HEK293 (cell line): ENCODE measurements around the gene DCLK1.

Experiments used
- CTCF ChIA-PET: fragments of 350-600 bp; formaldehyde crosslinking; extraction: SDS; loops from one replicate; lab custom pipeline; 2021; ENCODE audit warnings: antibody characterized with exemption; lab: Yijun Ruan, JAX
- POLR2A ChIA-PET: fragments of 300-600 bp; formaldehyde crosslinking; extraction: SDS; loops from one replicate; lab custom pipeline; 2020; ENCODE audit warnings: antibody characterized with exemption, inconsistent platforms; lab: Yijun Ruan, JAX
- H3K27ac ChIP-seq: fragments of 200-500 bp; sonication (Bioruptor generic); 2 replicates; pipeline ENCODE4 v1.5.1; 2014; ENCODE audit warnings: low read depth, low read length, control low read depth, inconsistent platforms; ENCODE audit errors: extremely low read depth
- H3K36me3 ChIP-seq, 2 experiments: fragments of 200-500 bp in 1 of 2; sonication (Bioruptor generic) in 1 of 2; 1 replicate in 1 of 2; 2 replicates in 1 of 2; pipeline ENCODE4 v1.5.1; 2014 to 2017; ENCODE audit warnings: inconsistent platforms in 2 of 2, low read length in 2 of 2; ENCODE audit not compliant: control insufficient read depth in 2 of 2, insufficient read depth in 1 of 2
- H3K4me1 ChIP-seq: fragments of 200-500 bp; sonication (Bioruptor generic); 2 replicates; pipeline ENCODE4 v1.5.1; 2014; ENCODE audit warnings: mild to moderate bottlenecking, low read length, inconsistent platforms; ENCODE audit not compliant: control insufficient read depth, insufficient read depth
- H3K4me3 ChIP-seq: 2 replicates; pipeline ENCODE4 v1.5.1; 2011; ENCODE audit warnings: low read depth, mild to moderate bottlenecking, control low read depth, low read length, moderate library complexity
- H3K9me3 ChIP-seq: fragments of 200-500 bp; sonication (Bioruptor generic); 2 replicates; pipeline ENCODE4 v1.5.1; 2014; ENCODE audit warnings: low read depth, low read length, inconsistent platforms; ENCODE audit not compliant: control insufficient read depth, insufficient read depth
- BCL11A ChIP-seq: fragments of 450-650 bp; formaldehyde crosslinking; IDR thresholded peaks from 2 replicates; pipeline ENCODE4 v1.5.1; 2016; ENCODE audit warnings: low read depth, missing biosample characterization, missing genetic modification characterization
- OVOL3 ChIP-seq: fragments of 450-650 bp; formaldehyde crosslinking; IDR thresholded peaks from 2 replicates; pipeline ENCODE4 v1.5.1; 2016; ENCODE audit warnings: missing biosample characterization, missing genetic modification characterization
- YY2 ChIP-seq: fragments of 450-650 bp; formaldehyde crosslinking; IDR thresholded peaks from 2 replicates; pipeline ENCODE4 v1.5.1; 2016; ENCODE audit warnings: missing biosample characterization, missing genetic modification characterization
- ZIC2 ChIP-seq: fragments of 450-650 bp; formaldehyde crosslinking; IDR thresholded peaks from 2 replicates; pipeline ENCODE4 v1.5.1; 2016; ENCODE audit warnings: missing biosample characterization, missing genetic modification characterization
- ZNF140 ChIP-seq: fragments of 450-650 bp; formaldehyde crosslinking; IDR thresholded peaks from 2 replicates; pipeline ENCODE4 v1.5.1; 2016; ENCODE audit warnings: missing biosample characterization, missing genetic modification characterization
- ZNF2 ChIP-seq: fragments of 450-650 bp; formaldehyde crosslinking; IDR thresholded peaks from 2 replicates; pipeline ENCODE4 v1.5.1; 2016; ENCODE audit warnings: missing biosample characterization, missing genetic modification characterization
- ZNF311 ChIP-seq: fragments of 450-650 bp; formaldehyde crosslinking; IDR thresholded peaks from 2 replicates; pipeline ENCODE4 v1.5.1; 2017; ENCODE audit warnings: missing biosample characterization, missing genetic modification characterization, borderline replicate concordance
- ZNF391 ChIP-seq: fragments of 450-650 bp; formaldehyde crosslinking; IDR thresholded peaks from 2 replicates; pipeline ENCODE4 v1.5.1; 2016; ENCODE audit warnings: low read depth, missing biosample characterization, missing genetic modification characterization, borderline replicate concordance
- ZNF473 ChIP-seq: fragments of 450-650 bp; formaldehyde crosslinking; IDR thresholded peaks from 2 replicates; pipeline ENCODE4 v1.5.1; 2017; ENCODE audit warnings: missing biosample characterization, missing genetic modification characterization
- ZNF561 ChIP-seq: fragments of 450-650 bp; IDR thresholded peaks from 2 replicates; pipeline ENCODE4 v1.5.1; 2018; ENCODE audit warnings: missing biosample characterization, missing genetic modification characterization, borderline replicate concordance
- ZNF610 ChIP-seq: fragments of 450-650 bp; formaldehyde crosslinking; IDR thresholded peaks from 2 replicates; pipeline ENCODE4 v1.5.1; 2016; ENCODE audit warnings: missing biosample characterization, missing genetic modification characterization, borderline replicate concordance
- ZNF623 ChIP-seq: fragments of 450-650 bp; formaldehyde crosslinking; IDR thresholded peaks from 2 replicates; pipeline ENCODE4 v1.5.1; 2016; ENCODE audit warnings: missing biosample characterization, missing genetic modification characterization
- ZNF624 ChIP-seq: fragments of 450-650 bp; formaldehyde crosslinking; IDR thresholded peaks from 2 replicates; pipeline ENCODE4 v1.5.1; 2017; ENCODE audit warnings: missing biosample characterization, missing genetic modification characterization
- ZNF707 ChIP-seq: fragments of 450-650 bp; formaldehyde crosslinking; IDR thresholded peaks from 2 replicates; pipeline ENCODE4 v1.5.1; 2016; ENCODE audit warnings: missing biosample characterization, missing genetic modification characterization
- TF ChIP-seq, protein P1 (sequence below): fragments of 450-650 bp; formaldehyde crosslinking; IDR thresholded peaks from 2 replicates; pipeline ENCODE4 v1.5.1; 2017; ENCODE audit warnings: missing biosample characterization, missing genetic modification characterization
- TF ChIP-seq, protein P2 (sequence below): fragments of 450-650 bp; formaldehyde crosslinking; IDR thresholded peaks from 2 replicates; pipeline ENCODE4 v1.5.0; 2017; ENCODE audit warnings: missing biosample characterization, missing genetic modification characterization, borderline replicate concordance
- TF ChIP-seq, protein P3 (sequence below): fragments of 450-650 bp; formaldehyde crosslinking; IDR thresholded peaks from 2 replicates; pipeline ENCODE4 v1.5.1; 2016; ENCODE audit warnings: missing biosample characterization, missing genetic modification characterization, borderline replicate concordance
- TF ChIP-seq, protein P4 (sequence below): fragments of 450-650 bp; formaldehyde crosslinking; IDR thresholded peaks from 2 replicates; pipeline ENCODE4 v1.5.1; 2017; ENCODE audit warnings: missing biosample characterization, missing genetic modification characterization
- TF ChIP-seq, protein P5 (sequence below): fragments of 450-650 bp; formaldehyde crosslinking; IDR thresholded peaks from 2 replicates; pipeline ENCODE4 v1.5.1; 2016; ENCODE audit warnings: missing biosample characterization, missing genetic modification characterization

The DCLK1 gene

DNA sequence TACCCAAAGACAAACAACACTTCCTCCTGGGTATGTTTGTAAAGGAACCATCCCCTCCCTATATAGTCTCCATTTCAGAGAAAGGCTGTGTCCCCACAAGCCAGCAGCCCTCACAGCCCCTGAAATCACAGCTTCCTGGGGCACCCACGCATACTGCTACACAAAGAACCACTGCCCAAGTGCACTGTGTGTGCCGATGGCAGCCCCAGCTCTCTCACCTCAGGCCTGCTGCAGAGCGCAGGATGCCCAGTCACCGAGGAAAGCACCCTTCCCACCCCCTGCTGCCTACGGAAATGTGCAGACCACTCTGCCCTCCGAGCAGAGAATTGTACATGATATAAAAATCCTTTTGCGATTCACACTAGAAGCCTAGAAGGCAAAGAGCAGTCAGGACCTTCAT, 43.7 kb upstream of the DCLK1 start:
- Histone ChIP-seq H3K4me3 (no peak overlapping the region), H3K9me3 (no peaks in the 10 kb centered on the region), H3K27ac (no peak overlapping the region), H3K4me1 (no peaks in the 10 kb centered on the region)
- POLR2A ChIA-PET = no interaction called here
- CTCF ChIA-PET = interaction anchor here (0.7 kb wide), 1 partner anchor 14 kb away, joined by 3 read pairs; no protein-coding TSS in a partner anchor
- TF ChIP-seq OVOL3 (tag by site-specific recombination) (no peak), ZNF623 (tag by site-specific recombination) (no peak), ZNF610 (tag by site-specific recombination) (no peak), ZNF707 (tag by site-specific recombination) (no peak), ZNF311 (tag by site-specific recombination) (no peak), ZIC2 (tag by site-specific recombination) (no peak), BCL11A (tag by site-specific recombination) (no peak), ZNF473 (no peak), ZNF391 (tag by site-specific recombination) (no peak), ZNF624 (tag by site-specific recombination) (no peak), ZNF2 (no peak), ZNF140 (tag by site-specific recombination) (no peak), ZNF561 (no peak), YY2 (tag by site-specific recombination) (no peak)
- TF ChIP-seq, protein P1, sequence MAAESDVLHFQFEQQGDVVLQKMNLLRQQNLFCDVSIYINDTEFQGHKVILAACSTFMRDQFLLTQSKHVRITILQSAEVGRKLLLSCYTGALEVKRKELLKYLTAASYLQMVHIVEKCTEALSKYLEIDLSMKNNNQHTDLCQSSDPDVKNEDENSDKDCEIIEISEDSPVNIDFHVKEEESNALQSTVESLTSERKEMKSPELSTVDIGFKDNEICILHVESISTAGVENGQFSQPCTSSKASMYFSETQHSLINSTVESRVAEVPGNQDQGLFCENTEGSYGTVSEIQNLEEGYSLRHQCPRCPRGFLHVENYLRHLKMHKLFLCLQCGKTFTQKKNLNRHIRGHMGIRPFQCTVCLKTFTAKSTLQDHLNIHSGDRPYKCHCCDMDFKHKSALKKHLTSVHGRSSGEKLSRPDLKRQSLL = no peak
- TF ChIP-seq, protein P2, sequence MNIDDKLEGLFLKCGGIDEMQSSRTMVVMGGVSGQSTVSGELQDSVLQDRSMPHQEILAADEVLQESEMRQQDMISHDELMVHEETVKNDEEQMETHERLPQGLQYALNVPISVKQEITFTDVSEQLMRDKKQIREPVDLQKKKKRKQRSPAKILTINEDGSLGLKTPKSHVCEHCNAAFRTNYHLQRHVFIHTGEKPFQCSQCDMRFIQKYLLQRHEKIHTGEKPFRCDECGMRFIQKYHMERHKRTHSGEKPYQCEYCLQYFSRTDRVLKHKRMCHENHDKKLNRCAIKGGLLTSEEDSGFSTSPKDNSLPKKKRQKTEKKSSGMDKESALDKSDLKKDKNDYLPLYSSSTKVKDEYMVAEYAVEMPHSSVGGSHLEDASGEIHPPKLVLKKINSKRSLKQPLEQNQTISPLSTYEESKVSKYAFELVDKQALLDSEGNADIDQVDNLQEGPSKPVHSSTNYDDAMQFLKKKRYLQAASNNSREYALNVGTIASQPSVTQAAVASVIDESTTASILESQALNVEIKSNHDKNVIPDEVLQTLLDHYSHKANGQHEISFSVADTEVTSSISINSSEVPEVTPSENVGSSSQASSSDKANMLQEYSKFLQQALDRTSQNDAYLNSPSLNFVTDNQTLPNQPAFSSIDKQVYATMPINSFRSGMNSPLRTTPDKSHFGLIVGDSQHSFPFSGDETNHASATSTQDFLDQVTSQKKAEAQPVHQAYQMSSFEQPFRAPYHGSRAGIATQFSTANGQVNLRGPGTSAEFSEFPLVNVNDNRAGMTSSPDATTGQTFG (tag by site-specific recombination) = no peak
- TF ChIP-seq, protein P3, sequence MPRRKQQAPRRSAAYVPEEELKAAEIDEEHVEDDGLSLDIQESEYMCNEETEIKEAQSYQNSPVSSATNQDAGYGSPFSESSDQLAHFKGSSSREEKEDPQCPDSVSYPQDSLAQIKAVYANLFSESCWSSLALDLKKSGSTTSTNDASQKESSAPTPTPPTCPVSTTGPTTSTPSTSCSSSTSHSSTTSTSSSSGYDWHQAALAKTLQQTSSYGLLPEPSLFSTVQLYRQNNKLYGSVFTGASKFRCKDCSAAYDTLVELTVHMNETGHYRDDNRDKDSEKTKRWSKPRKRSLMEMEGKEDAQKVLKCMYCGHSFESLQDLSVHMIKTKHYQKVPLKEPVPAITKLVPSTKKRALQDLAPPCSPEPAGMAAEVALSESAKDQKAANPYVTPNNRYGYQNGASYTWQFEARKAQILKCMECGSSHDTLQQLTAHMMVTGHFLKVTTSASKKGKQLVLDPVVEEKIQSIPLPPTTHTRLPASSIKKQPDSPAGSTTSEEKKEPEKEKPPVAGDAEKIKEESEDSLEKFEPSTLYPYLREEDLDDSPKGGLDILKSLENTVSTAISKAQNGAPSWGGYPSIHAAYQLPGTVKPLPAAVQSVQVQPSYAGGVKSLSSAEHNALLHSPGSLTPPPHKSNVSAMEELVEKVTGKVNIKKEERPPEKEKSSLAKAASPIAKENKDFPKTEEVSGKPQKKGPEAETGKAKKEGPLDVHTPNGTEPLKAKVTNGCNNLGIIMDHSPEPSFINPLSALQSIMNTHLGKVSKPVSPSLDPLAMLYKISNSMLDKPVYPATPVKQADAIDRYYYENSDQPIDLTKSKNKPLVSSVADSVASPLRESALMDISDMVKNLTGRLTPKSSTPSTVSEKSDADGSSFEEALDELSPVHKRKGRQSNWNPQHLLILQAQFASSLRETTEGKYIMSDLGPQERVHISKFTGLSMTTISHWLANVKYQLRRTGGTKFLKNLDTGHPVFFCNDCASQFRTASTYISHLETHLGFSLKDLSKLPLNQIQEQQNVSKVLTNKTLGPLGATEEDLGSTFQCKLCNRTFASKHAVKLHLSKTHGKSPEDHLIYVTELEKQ (tag by site-specific recombination) = no peak
- TF ChIP-seq, protein P4, sequence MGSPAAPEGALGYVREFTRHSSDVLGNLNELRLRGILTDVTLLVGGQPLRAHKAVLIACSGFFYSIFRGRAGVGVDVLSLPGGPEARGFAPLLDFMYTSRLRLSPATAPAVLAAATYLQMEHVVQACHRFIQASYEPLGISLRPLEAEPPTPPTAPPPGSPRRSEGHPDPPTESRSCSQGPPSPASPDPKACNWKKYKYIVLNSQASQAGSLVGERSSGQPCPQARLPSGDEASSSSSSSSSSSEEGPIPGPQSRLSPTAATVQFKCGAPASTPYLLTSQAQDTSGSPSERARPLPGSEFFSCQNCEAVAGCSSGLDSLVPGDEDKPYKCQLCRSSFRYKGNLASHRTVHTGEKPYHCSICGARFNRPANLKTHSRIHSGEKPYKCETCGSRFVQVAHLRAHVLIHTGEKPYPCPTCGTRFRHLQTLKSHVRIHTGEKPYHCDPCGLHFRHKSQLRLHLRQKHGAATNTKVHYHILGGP (tag by site-specific recombination) = no peak
- TF ChIP-seq, protein P5, sequence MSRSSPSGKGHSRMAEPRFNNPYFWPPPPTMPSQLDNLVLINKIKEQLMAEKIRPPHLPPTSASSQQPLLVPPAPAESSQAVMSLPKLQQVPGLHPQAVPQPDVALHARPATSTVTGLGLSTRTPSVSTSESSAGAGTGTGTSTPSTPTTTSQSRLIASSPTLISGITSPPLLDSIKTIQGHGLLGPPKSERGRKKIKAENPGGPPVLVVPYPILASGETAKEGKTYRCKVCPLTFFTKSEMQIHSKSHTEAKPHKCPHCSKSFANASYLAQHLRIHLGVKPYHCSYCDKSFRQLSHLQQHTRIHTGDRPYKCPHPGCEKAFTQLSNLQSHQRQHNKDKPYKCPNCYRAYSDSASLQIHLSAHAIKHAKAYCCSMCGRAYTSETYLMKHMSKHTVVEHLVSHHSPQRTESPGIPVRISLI (tag by site-specific recombination) = no peak
- TF ChIP-seq, all 188 proteins: peak for 0
- no peaks in the 10 kb centered on the region for H3K36me3 ChIP-seq
